Measurements from ENCODE around the gene GDF2.

The GDF2 gene

DNA sequence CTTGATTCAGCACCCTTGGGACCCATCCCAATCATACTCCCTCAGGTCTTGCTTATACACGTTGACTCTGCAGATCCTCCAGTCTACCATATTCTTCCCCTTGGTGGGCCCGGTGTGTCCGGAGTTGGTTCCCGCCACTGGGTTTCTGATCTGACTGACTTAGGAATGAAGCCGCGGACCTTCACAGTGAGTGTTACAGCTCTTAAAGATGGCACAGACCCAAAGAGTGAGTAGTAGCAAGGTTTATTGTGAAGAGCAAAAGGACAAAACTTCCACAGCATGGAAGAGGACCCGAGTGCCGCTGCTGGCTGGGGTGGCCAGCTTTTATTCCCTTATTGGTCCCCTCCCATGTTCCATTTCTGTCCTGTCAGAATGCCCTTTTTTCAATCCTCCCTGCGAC, 28.2 kb upstream of the GDF2 start:
- DNase-seq, result no peak

DNA sequence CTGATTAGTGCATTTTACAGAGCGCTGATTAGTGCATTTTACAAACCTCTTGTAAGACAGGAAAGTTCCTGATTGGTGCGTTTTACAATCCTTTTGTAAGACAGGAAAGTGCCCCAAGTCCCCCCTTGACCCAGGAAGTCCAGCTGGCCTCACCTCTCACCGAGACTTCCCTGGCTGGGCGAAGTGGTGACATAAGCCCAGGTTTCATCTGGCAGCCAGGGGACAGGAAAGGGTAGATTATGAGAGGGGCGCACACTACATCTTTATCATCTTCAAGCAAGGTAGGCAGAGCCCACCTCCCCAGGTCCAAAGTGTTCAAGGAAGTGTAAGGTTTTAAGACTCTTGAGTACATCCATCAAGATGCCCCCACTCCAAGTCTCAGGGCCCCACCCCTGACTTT, 27.8 kb upstream of the GDF2 start:
- DNase-seq, result no peak

DNA sequence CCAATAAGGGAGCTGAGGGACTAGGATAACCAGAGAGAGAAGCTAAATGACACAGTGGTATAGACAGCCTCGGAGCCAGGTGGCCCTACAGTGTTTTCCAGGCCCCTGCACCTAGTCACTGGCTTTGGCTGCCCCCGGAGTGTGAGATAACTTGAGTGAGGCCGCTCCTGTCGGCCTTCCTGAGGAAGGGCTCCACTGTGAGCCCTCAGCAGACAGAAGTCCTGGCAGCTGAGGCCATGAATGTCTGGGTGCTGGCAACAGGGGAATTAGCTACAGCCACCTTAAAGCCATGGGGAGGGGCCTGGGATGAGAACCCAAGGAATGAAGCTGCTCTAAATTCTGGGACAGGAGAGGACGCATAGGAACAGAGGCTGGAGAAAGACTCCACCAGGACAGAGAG, 26.8 kb upstream of the GDF2 start:
- no peak for DNase-seq

DNA sequence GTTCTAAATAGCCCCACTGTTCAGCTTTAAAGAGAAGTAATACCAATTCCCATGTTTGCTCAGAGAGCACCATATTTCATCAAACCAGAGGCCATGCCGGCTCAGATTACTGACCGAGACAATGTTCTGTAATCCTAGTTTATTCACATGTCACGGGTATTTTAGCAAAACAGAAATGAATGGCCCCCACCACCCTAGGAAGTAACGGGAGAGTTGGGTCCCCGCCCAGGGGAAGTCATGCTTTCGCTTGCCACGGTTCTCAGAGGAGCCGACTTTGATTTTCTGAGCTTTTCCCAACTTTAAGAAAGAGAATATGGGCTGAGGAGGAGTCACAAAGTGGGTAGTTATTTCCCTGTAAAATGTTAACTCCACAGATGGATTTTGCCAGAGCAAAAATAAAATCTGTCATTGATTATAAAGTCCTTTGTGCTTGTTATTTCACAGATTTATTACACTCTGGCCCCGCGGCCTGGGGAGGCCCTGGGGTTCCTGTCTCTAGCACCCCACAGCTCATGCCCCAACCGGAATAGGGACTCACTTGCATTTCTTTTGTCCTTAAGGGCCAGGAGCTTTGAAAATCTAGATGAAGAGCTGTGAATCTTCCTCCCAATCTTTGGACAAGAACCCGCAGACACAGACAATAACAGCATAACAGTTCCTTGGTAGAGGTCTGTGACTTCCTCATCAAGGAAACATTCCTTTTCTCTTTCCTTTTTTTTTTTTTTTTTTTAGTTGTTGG, 25.9 kb upstream of the GDF2 start:
- no peak for DNase-seq

DNA sequence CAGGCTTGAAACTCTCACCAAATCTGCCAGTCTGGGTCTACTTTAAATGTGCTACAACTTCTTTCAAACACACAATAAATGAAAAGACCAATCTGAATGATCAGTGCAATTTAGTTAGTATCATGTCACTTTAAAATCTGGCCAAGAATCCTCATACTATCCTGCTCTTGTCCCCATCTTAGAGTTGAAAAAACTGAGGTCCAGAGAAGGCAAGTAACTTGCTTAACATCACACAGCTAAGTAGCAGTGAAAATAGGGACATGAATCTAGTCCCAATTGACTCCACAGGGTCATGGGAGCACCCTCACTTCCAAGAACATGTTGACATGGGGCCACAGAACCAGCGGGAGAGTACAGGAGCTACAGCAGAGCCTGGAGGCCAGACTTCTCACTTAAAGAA, 25.3 kb upstream of the GDF2 start:
- no peak for DNase-seq

DNA sequence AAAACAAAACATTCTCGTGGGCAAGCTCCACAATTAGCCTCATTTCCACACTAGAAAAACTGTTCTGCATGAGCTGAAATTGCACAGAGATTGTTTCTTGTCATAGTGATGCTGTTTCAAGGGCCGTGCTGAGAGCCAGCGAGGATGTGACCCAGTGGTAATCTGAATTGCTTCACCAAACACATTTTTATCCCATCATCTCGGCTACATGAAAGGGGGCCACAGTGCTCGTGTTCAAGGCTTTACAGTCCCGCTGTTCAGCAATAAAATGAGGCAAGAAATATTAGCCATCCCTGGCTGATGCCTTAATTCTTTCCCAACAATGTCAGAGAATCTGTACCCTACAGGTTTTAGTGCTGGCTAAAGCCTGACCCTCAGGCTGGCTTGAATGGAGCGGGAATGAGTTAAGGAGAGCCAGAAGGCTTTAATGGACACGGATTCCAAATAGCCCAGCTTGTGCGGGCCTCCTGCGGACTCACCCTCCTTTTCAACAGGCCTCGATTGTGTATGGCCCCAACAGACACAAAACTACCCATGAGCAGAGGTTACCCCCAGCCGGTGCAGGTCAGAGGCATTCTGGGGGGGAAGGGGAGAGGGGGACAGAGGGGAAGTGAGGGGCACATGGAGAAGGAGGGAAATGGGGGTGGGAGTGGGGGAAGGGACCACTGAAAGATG, 24.3 kb upstream of the GDF2 start:
- no peak for DNase-seq

DNA sequence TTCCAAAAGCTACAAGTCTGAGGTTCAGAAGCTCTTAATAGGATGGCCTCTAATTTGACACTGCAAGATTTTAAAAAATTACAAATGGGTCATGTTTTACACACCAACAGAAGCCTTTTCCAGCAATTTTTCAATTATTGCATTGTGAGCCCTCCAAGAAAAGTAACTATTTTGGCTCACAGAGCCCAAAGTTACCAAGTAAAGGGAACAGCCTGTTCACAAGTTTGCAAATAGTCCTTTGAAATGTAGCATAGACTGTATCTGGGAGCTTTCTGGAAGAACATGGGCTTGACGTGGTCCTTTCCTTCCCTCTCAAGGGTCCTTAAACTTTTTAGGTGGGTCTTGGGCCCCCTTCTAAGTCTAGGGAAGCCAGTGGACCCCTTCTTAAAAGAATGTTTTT, 23.5 kb upstream of the GDF2 start:
- DNase-seq, result no peak

DNA sequence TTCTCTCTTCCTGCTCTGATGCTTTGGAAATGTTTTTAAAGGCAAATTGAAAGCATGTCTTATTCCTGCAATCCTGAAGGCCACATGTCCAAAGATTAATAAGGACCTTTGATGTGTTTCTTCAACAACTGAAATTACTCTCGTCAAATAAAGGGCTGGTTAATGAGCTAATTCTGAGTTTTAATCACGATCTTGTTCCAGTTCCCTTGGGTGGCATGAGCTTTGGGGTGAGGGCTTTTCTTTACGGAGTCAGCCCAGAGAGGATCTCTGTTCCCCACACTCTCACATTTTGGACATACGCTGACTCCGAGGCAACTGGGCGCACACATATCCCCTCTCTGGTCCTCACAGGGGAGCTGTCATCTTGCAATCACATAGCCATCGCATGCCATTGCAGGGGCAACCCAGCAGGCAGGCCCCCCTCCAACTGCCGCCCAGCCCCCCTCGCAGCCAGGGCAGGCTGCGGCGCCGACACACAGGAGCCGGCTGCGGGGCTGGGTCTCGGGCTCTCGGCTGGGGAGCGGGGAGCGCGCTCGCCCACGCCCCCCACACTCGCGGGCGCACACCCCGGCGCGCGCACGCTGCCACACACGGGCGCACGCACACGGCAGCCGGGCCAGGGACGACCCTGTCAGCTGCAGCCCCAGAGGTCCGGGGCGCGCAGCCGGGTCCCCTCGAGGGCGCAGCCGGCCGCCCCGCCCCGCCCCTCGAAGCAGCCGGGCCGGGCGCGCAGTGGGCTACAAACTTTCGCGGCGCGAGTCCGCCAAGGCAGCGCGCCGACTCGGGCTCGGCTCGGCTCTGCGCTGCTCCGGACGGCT, 22.4 kb upstream of the GDF2 start, which contains the start of gene GDF10:
Gene GDF10, plus strand, starts transcription at position 587 of the 818 bp plus-strand sequence. CDS start 455 bp downstream, outside the sequence.
- no peak for DNase-seq

DNA sequence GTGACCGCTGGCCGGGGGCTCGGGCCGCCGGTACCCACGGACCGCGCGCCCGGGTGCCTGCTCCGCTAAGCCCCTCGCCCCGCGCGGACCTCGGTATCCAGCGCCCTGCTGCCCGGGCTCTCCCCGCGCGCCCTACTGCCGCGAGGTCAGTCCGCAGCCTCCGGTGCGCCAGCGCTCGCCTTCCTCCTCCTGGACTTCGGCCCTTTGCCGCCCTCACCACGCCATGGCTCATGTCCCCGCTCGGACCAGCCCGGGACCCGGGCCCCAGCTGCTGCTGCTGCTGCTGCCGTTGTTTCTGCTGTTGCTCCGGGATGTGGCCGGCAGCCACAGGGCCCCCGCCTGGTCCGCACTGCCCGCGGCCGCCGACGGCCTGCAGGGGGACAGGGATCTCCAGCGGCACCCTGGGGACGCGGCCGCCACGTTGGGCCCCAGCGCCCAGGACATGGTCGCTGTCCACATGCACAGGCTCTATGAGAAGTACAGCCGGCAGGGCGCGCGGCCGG, 21.8 kb upstream of the GDF2 start:
- DNase-seq, result no peak

DNA sequence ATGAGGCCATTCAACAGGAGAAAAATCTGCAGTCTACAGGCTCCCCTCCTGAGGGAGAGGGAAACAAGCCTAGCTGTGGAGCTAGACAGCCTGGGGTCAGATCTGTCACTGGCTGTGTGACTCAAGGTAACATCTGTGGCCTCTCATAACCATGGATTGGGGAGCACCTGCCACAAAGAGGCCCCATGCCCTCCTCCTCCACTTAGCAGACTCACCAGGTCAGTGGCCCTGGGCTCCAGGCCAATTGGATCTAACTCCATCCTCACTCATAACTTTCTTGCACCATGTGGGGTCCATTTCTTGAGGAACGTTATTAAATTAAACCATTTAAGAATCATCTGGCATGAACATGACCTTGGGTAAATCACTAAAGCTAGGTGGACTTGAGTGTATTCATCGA, 20.4 kb upstream of the GDF2 start:
- DNase-seq, result no peak

DNA sequence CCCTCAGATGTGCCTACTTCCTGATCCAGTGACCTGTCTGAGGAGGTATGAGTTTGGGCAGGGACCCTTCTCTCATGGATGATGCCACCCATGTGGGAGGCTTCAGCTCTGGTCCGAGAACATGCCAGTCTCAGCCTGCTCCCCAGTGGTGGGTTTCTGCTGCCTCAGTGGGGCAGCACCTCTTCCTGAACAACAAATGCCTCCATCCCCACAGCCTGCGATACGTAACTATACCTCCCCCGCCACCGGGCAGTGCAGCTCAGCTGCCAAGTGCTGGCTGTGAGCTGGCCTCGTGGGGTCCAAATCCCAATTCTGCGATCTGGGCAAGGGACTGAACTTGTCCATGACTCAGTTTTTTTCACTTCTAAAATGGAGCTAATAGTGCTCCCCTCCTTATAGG, 19.1 kb upstream of the GDF2 start:
- DNase-seq, result no peak

DNA sequence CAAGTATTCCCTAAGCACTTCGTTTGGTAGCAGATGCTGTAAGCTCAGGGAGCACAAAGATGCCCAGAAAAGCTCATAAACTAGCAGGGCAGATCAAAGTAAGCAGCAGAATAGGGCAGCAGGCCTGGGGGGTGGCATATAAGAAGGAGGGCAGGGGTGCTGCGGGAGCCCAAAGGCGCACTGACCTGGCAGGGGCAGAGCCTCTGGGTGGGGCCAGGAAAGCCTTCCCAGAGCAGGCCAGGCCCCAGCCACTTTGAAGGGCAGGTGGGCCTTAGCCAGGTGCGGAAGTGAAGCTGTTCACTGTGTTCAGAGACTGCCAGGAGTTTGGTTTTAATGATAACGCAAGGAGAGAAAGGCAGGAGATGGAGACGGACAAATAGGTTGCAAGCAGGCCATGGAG, 18.4 kb upstream of the GDF2 start:
- no peak for DNase-seq

DNA sequence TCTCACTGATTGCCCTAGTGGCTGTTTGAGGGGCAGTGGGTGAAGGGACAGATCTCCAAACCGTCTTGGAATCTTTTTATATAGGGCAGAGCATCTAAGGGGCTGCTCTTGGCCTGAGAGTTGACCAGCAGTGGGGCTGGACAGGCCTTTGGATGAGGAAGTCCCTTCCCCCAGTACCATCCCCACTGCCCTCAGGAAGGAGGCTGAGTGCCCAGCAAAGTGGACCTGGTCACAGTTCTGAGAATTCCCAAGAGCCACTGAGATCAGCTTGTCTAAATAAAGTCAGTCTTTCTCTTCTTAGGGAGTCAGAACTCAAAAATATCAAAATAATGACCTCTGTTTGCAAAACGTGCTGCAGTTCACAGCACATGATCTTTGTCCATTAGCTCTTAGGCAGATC, 16.7 kb upstream of the GDF2 start:
- DNase-seq, result no peak

DNA sequence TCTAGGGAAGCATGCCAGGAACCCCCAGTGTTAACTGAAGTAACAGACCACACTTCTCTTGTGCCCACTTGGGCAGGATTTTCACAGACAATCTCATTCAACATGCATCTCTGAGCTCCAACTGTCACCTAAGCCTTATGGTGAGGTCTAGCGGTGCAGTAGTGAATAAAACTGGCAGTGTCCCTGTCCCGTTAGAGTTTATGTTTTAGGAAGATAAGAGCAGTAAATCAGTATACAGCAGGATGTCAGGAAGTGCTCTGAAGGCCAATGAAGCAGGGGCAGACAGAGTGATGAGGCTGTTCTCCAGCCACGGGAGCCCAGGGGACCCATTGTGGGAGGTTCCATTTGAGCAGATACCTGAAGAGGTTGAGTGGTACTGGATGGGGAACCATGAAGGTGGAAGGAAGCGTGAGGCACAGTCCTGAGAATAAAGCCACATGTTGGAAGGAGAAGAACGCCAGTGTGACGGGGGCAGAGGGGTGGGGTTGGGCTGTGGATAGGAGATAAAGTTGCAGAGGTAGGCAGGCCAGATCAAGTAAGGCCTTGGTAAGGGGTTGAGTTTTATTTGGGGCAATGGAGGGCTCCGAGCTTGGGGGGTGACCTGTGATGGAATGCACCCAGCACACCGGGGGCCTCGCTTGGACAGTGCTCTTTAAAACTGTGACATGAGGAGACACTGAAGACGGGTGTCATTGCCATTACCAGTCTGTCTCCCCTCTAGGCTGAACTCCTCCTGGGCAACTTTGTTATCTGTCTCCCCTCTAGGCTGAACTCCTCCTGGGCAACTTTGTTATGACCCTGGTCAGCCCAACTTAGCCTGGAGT, 15.7 kb upstream of the GDF2 start:
- DNase-seq, result no peak

DNA sequence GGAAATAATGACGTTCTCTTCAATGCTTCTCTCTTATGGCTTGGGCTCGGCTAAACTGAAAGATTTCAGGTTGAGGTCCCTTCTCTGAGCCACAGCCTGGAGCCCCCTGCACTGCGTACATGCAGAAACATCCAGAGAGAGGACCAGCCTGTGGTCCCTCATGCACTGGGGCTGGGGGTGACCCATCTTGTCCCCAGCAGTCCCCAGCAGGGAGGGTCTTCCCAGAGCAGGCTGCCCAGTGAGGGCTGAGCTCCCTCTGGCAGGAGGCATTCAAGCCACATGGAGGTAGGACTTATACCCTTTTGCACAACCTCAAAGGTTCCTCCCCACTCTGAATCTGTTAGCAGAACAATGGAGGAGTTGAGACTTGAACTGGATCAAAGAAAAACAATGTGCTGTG, 14.9 kb upstream of the GDF2 start:
- no peak for DNase-seq

DNA sequence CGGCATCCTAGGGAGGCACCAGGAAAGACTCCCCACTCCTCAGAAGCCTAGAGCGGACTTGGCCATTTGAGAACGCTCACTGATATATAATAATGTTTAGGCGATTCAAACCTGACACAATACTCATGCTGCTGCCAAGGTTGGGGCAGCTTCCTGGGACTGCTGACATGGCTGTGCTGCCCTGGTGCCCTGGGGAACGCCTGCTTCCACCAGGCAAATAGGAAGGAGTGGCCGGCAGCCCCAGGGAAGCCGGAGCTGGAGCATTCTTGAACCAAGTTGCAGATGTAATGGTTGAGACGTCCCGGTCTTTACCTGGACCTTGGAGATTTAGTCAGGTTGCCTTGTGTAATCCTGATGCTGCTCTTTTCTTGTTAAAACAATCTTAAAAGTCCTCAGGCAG, 13.5 kb upstream of the GDF2 start:
- no peak for DNase-seq

DNA sequence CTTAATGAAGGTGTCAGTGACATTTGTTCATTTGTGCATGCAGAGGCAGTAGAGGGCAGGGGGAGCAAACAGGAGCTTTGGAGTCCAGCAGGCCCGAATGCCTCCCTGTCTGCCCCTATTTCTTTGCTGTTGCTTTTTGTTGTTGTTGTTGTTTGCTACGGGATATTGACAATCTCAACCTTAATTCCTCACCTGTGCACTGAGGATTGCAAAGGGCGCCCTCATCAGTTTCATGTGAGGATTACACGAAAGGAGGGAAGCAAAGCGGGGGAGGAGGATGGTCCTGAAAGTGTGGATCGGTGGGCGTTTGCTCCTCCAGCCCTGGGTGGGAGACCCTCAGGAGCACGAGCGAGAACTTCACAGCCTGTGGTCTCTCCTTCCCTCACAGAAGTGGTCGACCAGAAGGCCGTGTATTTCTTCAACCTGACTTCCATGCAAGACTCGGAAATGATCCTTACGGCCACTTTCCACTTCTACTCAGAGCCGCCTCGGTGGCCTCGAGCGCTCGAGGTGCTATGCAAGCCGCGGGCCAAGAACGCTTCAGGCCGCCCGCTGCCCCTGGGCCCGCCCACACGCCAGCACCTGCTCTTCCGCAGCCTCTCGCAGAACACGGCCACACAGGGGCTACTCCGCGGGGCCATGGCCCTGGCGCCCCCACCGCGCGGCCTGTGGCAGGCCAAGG, 12.7 kb upstream of the GDF2 start:
- DNase-seq, result no peak

DNA sequence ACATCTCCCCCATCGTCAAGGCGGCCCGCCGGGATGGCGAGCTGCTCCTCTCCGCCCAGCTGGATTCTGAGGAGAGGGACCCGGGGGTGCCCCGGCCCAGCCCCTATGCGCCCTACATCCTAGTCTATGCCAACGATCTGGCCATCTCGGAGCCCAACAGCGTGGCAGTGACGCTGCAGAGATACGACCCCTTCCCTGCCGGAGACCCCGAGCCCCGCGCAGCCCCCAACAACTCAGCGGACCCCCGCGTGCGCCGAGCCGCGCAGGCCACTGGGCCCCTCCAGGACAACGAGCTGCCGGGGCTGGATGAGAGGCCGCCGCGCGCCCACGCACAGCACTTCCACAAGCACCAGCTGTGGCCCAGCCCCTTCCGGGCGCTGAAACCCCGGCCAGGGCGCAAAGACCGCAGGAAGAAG, 12.2 kb upstream of the GDF2 start:
- no peak for DNase-seq

DNA sequence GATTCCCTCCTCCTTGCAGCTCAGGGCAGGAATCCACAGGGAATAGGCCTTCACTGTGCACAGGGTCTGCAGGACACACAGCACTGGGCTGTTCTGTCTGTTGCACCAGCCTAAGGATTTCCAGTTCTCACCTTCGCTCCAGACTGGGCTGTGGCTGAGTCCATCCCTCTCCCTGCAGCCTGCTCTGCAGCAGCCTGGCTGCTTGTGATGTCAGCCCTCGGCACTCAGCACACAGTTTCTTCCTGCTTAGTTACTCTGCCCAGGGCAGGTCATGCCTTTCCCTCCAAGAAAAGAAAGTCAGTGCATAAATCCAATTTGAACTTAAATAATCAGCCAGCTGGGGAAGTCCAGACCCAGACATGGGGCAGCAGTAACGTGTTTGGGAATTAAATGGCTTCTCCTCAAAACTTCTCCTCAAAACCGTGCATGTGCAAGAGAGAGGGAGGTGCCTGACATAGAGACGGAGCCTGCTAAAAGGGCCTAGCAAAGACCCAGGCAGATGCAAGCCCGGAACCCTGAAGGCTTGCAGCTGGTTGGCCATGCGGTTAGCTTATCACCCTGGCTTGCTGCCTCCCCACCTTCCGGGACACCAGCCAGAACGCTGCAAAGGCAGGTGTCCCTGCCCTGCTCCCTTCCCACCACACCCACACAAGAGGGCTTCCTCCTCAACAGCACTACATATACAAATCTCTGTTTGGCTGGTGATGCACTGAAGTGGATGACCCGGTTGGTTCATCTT, 10.9 kb upstream of the GDF2 start:
- DNase-seq, result peak; percentile 22

DNA sequence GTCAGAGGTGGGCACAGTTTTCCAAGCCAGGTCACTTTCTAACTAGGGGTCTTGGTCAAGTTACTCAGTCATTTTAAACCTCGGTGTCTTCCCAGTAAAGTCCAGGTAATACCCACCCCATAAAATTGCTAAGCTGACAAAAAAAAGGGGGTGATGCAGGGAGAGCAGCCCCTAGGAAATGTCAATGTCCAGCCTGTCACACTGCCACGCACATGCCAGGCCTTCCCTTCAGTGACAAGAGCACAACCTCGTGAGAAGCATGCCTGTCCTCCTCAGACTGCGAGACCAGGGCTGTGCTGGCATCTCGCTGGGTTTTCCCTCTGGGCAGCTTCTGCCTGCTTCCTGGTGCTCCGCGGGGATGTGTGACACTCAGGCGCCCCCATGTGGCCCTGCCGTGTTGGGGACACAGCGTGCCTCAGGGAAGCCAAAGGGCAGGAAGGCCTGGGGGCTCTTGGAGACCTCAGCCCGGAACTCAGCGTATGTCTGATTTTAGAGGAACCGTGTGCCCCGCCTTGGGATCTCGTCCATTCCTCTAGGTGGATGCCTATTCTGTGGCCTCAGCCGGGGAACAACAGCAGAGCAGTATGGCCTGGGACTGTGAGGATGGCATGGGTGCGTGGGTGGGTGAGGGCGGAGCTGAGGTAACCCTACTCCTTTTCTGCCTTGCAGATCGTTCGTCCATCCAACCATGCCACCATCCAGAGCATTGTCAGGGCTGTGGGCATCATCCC, 10.2 kb upstream of the GDF2 start:
- peak; percentile 81 for DNase-seq

DNA sequence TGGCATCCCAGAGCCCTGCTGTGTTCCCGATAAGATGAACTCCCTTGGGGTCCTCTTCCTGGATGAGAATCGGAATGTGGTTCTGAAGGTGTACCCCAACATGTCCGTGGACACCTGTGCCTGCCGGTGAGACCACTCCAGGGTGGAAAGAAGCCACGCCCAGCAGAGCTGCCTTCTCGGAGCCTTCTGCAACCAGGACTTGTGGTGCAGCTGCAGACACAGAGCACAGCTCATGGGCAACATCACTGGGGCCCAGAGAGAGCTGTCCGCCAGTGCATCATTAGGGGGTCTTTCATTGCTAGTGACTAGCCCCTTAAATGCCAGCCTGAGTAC, 9.6 kb upstream of the GDF2 start:
- DNase-seq, result no peak

Measured in activated CD4-positive, alpha-beta T cell treated with anti-CD3 and anti-CD28 coated beads, Interleukin-10, Interleukin-2, amounts not matched to agents 100 ng/mL and 50 ng/mL, durations not matched to agents 16 hours and 8 hours (primary cell).